HepG2 (cell line): Measurements from ENCODE around the gene THRA. TPM values are rescaled to one million over a fixed set of nuclear protein-coding genes. Genes with fewer than 3 reads are reported as not detected.

ENCODE experiments used
- ATAC-seq: fragments of 200-7000 bp; cut with Tn5 transposase; 3 replicates; pipeline ENCODE4 v1.9.1; 2020; ENCODE audit warnings: mild to moderate bottlenecking, moderate library complexity
- BruUV-seq: library from RNA; stranded (reverse); fragments of 400-500 nt; replicated peaks from 2 replicates; lab custom pipeline; 2021; lab: Mats Ljungman, UMichigan
- CTCF ChIA-PET: fragments of 300-600 bp; formaldehyde crosslinking; extraction: SDS; loops from one replicate; lab custom pipeline; 2021; ENCODE audit warnings: low total read pairs, inconsistent platforms, low intra/inter-chr PET ratio; lab: Yijun Ruan, JAX
- POLR2A ChIA-PET: fragments of 350-600 bp; sonication (Branson Sonifier 250); formaldehyde crosslinking; loops from one replicate; lab custom pipeline; 2020; ENCODE audit warnings: antibody characterized with exemption, inconsistent platforms; lab: Yijun Ruan, JAX
- DNase-seq: peaks from one replicate; pipeline ENCODE4 v3.0.0-alpha.2; 2015; ENCODE audit warnings: low spot score
- FAIRE-seq: peaks from 3 replicates; lab custom pipeline; 2011; peaks lifted over from hg19 to GRCh38; lab: Jason Lieb, UNC
- H2AFZ ChIP-seq: one replicate; pipeline ENCODE4 v1.6.1; 2011; ENCODE audit warnings: low read length, inconsistent platforms
- H3K27ac ChIP-seq: fragments of 300-600 bp; 3 replicates; pipeline ENCODE4 v1.8.0; 2011; ENCODE audit warnings: mixed run types, mild to moderate bottlenecking, mixed read lengths, low read length, inconsistent platforms; ENCODE audit not compliant: insufficient read depth; ENCODE audit errors: extremely low read length
- H3K27me3 ChIP-seq, 2 experiments: fragments of 200-600 bp in 1 of 2; 2 replicates in 1 of 2; 3 replicates in 1 of 2; pipeline versions ENCODE4 v1.6.0 to v1.8.0; 2011; ENCODE audit warnings: low read length in 2 of 2, mild to moderate bottlenecking in 2 of 2, moderate library complexity in 2 of 2, inconsistent platforms in 1 of 2; ENCODE audit not compliant: insufficient read depth in 2 of 2, control insufficient read depth in 1 of 2
- H3K36me3 ChIP-seq, 2 experiments: fragments of 200-600 bp in 1 of 2; replicated peaks in 1 of 2; 2 replicates in 1 of 2; 3 replicates in 1 of 2; pipeline versions ENCODE4 v1.5.1 to v1.8.0; 2011; ENCODE audit warnings: low read length in 2 of 2, inconsistent platforms in 1 of 2; ENCODE audit not compliant: insufficient read depth in 2 of 2, control insufficient read depth in 1 of 2
- H3K4me1 ChIP-seq: 2 replicates; pipeline ENCODE4 v1.5.1; 2012; ENCODE audit warnings: low read length, inconsistent platforms; ENCODE audit not compliant: insufficient read depth
- H3K4me2 ChIP-seq: 2 replicates; pipeline ENCODE4 v1.6.0; 2011; ENCODE audit warnings: low read depth, low read length, inconsistent platforms
- H3K4me3 ChIP-seq, 3 experiments: fragments of 200-600 bp in 1 of 3; sonication (generic), shearing (Covaris generic) in 1 of 3; replicated peaks in 1 of 3; 2 replicates each; pipeline ENCODE4 v1.5.1; 2011 to 2016; ENCODE audit warnings: low read length in 3 of 3, inconsistent platforms in 2 of 3, low read depth in 2 of 3, mild to moderate bottlenecking in 2 of 3, control low read depth in 1 of 3, mixed read lengths in 1 of 3; ENCODE audit not compliant: insufficient read depth in 1 of 3
- H3K79me2 ChIP-seq: one replicate; pipeline ENCODE4 v1.6.1; 2011; ENCODE audit warnings: low read length, inconsistent platforms; ENCODE audit not compliant: insufficient read depth
- H3K9ac ChIP-seq: 2 replicates; pipeline ENCODE4 v1.6.0; 2011; ENCODE audit warnings: mild to moderate bottlenecking, low read depth, low read length, inconsistent platforms; ENCODE audit not compliant: insufficient read depth
- H3K9me3 ChIP-seq: 2 replicates; pipeline ENCODE4 v1.5.1; 2012; ENCODE audit warnings: mild to moderate bottlenecking, low read length
- H4K20me1 ChIP-seq: 2 replicates; pipeline ENCODE4 v1.6.0; 2011; ENCODE audit warnings: inconsistent platforms, mild to moderate bottlenecking, low read length, moderate library complexity; ENCODE audit not compliant: insufficient read depth
- ADNP ChIP-seq: sonication (generic); formaldehyde crosslinking; IDR thresholded peaks from 2 replicates; pipeline ENCODE4 v1.4.0; 2020; ENCODE audit warnings: missing genetic modification reagents
- AFF4 ChIP-seq: sonication (generic); formaldehyde crosslinking; IDR thresholded peaks from 2 replicates; pipeline ENCODE4 v1.4.0; 2020; ENCODE audit warnings: missing genetic modification reagents
- ARID5B ChIP-seq: IDR thresholded peaks from 2 replicates; pipeline ENCODE4 v1.4.0; 2020; ENCODE audit warnings: mild to moderate bottlenecking, missing genetic modification reagents
- CHD4 ChIP-seq: fragments of 200-600 bp; sonication (generic); IDR thresholded peaks from 2 replicates; pipeline ENCODE4 v1.7.0; 2017; ENCODE audit warnings: mild to moderate bottlenecking, low read length, borderline replicate concordance
- KDM4B ChIP-seq: sonication (generic); formaldehyde crosslinking; IDR thresholded peaks from 2 replicates; pipeline ENCODE4 v1.4.0; 2020; ENCODE audit warnings: missing genetic modification reagents
- KDM5B ChIP-seq: sonication (generic); formaldehyde crosslinking; IDR thresholded peaks from 2 replicates; pipeline ENCODE4 v1.4.0; 2020; ENCODE audit warnings: missing genetic modification reagents, mild to moderate bottlenecking, borderline replicate concordance
- ZBTB3 ChIP-seq: sonication (generic); formaldehyde crosslinking; IDR thresholded peaks from 2 replicates; pipeline ENCODE4 v1.4.0; 2020; ENCODE audit warnings: low read depth, mild to moderate bottlenecking, moderate library complexity, missing genetic modification reagents, borderline replicate concordance
- ZBTB43 ChIP-seq: sonication (generic); formaldehyde crosslinking; conservative IDR thresholded peaks from 2 replicates; pipeline ENCODE4 v1.4.0; 2020; ENCODE audit warnings: missing genetic modification reagents
- ZIK1 ChIP-seq: sonication (generic); formaldehyde crosslinking; IDR thresholded peaks from 2 replicates; pipeline ENCODE4 v1.5.0; 2020; ENCODE audit warnings: mild to moderate bottlenecking, low read depth, missing genetic modification reagents, borderline replicate concordance
- ZNF552 ChIP-seq: sonication (generic); formaldehyde crosslinking; IDR thresholded peaks from 2 replicates; pipeline ENCODE4 v1.9.0; 2022; ENCODE audit warnings: missing genetic modification reagents, mild to moderate bottlenecking, borderline replicate concordance
- ZNF569 ChIP-seq: sonication (generic); formaldehyde crosslinking; IDR thresholded peaks from 2 replicates; pipeline ENCODE4 v1.5.0; 2020; ENCODE audit warnings: mild to moderate bottlenecking, missing genetic modification reagents, moderate library complexity, borderline replicate concordance
- ZNF652 ChIP-seq: IDR thresholded peaks from 2 replicates; pipeline ENCODE4 v1.6.1; 2016; ENCODE audit warnings: low read depth, borderline replicate concordance
- ZNF746 ChIP-seq: sonication (generic); formaldehyde crosslinking; IDR thresholded peaks from 2 replicates; pipeline ENCODE4 v1.8.0; 2022; ENCODE audit warnings: mild to moderate bottlenecking, missing genetic modification reagents
- ZNF878 ChIP-seq: sonication (generic); formaldehyde crosslinking; IDR thresholded peaks from 2 replicates; pipeline ENCODE4 v1.8.1; 2023; ENCODE audit warnings: mild to moderate bottlenecking, missing genetic modification reagents, moderate library complexity
- ZSCAN20 ChIP-seq: sonication (generic); formaldehyde crosslinking; IDR thresholded peaks from 2 replicates; pipeline ENCODE4 v1.4.0; 2020; ENCODE audit warnings: missing genetic modification reagents, mild to moderate bottlenecking, borderline replicate concordance
- WGBS: methylation state at CpG from one replicate; pipeline ENCODE4 v1.1.6; 2017; ENCODE audit warnings: low lambda C conversion rate; 5-methylcytosine and 5-hydroxymethylcytosine counted together
- in situ Hi-C: cut with HindIII; loops from 2 replicates; pipeline ENCODE4 v1.10.0; 2017; ENCODE audit warnings: low pct_unique_long_range_greater_than_20kb; ENCODE audit not compliant: extremely low pct_ligation_motif_present
- intact Hi-C: fragments of 100-400 bp; cut with micrococcal nuclease; formaldehyde crosslinking; loops from one replicate; pipeline ENCODE4 v1.10.0; 2022; ENCODE audit not compliant: unreplicated experiment
- polyA plus RNA-seq, 8 experiments: library from polyadenylated mRNA; depleted of rRNA in 3 of 8; stranded (reverse) in 7 of 8; unstranded in 1 of 8; fragments of >200 nt; fragmentation: Illumina TruSeq in 4 of 8; extraction: Trizol in 4 of 8; gene quantifications; 2 replicates each; pipeline versions ENCODE4 v1.2.1 to v1.2.3, GENCODE V29; 2011 to 2016; ENCODE audit warnings: low read depth in 4 of 8, missing spikeins in 1 of 8, mixed read lengths in 1 of 8; ENCODE audit not compliant: insufficient read depth in 1 of 8
- total RNA-seq, 5 experiments: library from RNA; depleted of rRNA; stranded (reverse); fragments of >200 nt; fragmentation: Illumina TruSeq; extraction: Trizol; gene quantifications; 2 replicates each; pipeline ENCODE4 v1.2.3, GENCODE V29; 2016; ENCODE audit warnings: low read depth in 1 of 5

The THRA gene
- total and polyA plus RNA-seq, 2 of the 13 experiments (the other 11 are each of a cell fraction or from before 2014, with no cell fraction given): 8.0 to 9.9 TPM

GRCh38 chr17:40113907-40114245, 51.1 kb downstream of the THRA start:
- intact Hi-C loops (loop anchor here (1.0 kb wide), 4 partner anchors 9 to 54 kb away; partner anchors contain the start of gene CASC3), in situ Hi-C loops (loop anchor here (5.0 kb wide), 1 partner anchor 53 kb away; no protein-coding TSS in a partner anchor)
- ATAC-seq: peak; percentile 11
- Histone ChIP-seq H3K27ac (peak overlapping the region; percentile 95), H3K4me2 (peak overlapping the region; percentile 93), H3K4me3 (peak overlapping the region; percentile 21 to 67 (median 39)), H3K27me3 (no peaks in the 10 kb centered on the region), H2AFZ (peak overlapping the region; percentile 56), H3K9ac (peak overlapping the region; percentile 87), H3K79me2 (no peaks in the 10 kb centered on the region), H3K9me3 (no peaks in the 10 kb centered on the region), H3K4me1 (peaks cover 85% of the 10 kb centered on the region), H4K20me1 (no peaks in the 10 kb centered on the region), H3K36me3 (no peaks in the 10 kb centered on the region)
- DNase-seq: no peak
- no TSS peak for BruUV-seq
- FAIRE-seq: no peak
- 0% methylated on average over 5 of the region's 5 CpGs for WGBS
- ChIA-PET POLR2A (interaction anchor here (0.6 to 7.3 kb wide), 35 partner anchors 9 to 438 kb away, joined by 3 to 568 read pairs (median 7); partner anchors contain the start of genes CASC3, CDC6, CSF3 and MED24), CTCF (interaction anchor here (1.0 to 2.4 kb wide), 4 partner anchors 8 to 54 kb away, joined by 3 to 31 read pairs (median 8); partner anchors contain the start of genes MSL1 and THRA)
- no peak for TF ChIP-seq ADNP (CRISPR knock-in tag)
- 0 out of 2 replicates have a peak, but pooled peaks have one; percentile 5 for TF ChIP-seq ZNF746 (CRISPR knock-in tag)
- no peak for TF ChIP-seq ZBTB43
- TF ChIP-seq AFF4 (CRISPR knock-in tag): 0 out of 2 replicates have a peak, but pooled peaks have one; percentile 0
- 0 out of 2 replicates have a peak, but pooled peaks have one; percentile 9 for TF ChIP-seq ZIK1 (CRISPR knock-in tag)
- TF ChIP-seq ZBTB3: peak; percentile 62; the same call in 1 of the 2 replicates
- TF ChIP-seq ZNF652: peak; percentile 96
- TF ChIP-seq ARID5B: no peak
- TF ChIP-seq ZNF878 (CRISPR knock-in tag): 0 out of 2 replicates have a peak, but pooled peaks have one; percentile 10
- TF ChIP-seq ZNF569 (CRISPR knock-in tag): 0 out of 2 replicates have a peak, but pooled peaks have one; percentile 57
- 0 out of 2 replicates have a peak, but pooled peaks have one; percentile 3 for TF ChIP-seq KDM4B
- no peak for TF ChIP-seq ZSCAN20 (CRISPR knock-in tag)
- no peak for TF ChIP-seq ZNF552 (CRISPR knock-in tag)
- peak; percentile 34; the same call in 1 of the 2 replicates for TF ChIP-seq CHD4
- 0 out of 2 replicates have a peak, but pooled peaks have one; percentile 5 for TF ChIP-seq KDM5B (CRISPR knock-in tag)
